NCI-H2081 (cell line): Measurements from ENCODE around the gene KISS1R.

Source experiments
- DNase-seq, 2 experiments: peaks; one replicate each; lab custom pipeline; 2025; lab: John Stamatoyannopoulos, UW

Gene KISS1R

DNA sequence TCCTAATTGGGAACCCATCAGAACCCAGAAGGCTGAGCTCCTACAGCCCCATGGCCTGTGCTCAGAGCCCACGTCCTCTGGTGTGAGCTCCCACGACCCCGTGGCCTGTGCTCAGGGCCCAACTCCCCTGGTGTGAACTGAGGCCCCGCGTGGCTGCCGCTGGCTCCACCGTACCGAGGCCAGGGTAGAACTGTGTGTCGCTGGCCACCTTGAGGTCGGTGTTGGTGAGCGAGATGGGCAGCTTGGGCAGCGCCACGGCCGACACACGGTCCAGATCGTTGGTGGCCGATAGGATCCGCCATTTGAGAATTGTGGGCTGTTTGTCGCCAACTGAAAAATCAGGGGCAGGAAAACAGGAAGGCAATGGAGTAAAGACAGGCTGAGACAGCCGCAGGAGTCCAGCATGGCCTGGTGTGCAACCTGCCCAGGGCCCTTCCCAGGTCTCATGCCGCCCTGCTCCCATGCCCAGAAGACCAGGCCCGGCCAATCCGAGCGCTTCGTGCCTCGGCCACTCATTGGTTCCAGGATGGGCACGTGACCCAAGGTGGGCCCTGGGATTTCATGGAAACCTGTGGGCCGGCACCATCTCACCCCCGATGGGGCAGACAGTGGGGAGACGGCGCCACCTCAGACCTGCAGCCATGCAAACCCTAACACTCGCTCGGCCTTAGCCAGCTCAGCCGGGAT, 35.6 kb upstream of the KISS1R start:
- DNase-seq, result no peak

- DNase-seq, result no peak
Measured at GRCh38 chr19:882871-883497, 34.1 kb upstream of the KISS1R start.

DNA sequence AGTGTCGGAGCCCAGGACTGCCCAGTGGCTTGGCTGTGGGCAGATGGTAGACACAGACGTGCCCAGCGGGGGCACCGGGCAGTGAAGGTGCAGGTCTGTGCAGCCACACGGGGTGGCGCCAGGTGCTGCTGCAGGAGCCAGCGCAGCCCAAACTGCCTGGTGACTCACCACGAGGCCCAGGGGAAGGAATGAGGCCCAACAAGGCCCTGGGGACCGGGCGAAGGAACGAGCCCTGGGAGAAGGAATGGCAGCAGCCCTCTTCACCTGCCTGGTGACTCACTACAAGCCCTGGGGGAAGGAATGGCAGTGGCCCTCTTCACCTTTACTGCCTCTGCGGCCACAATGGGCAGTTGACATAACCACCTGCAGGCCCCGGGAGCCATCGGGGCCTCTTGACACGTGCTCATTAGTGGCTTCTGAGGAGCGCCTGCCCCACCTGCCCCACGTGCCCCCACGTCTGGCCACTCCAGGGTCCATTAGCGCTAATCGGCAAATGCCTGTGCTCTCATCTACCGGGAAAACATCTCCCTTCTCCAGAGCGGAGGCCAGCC, 33.4 kb upstream of the KISS1R start:
- DNase-seq, result no peak

GRCh38 chr19:884420-885211, 32.5 kb upstream of the KISS1R start:
- no peak for DNase-seq

DNA sequence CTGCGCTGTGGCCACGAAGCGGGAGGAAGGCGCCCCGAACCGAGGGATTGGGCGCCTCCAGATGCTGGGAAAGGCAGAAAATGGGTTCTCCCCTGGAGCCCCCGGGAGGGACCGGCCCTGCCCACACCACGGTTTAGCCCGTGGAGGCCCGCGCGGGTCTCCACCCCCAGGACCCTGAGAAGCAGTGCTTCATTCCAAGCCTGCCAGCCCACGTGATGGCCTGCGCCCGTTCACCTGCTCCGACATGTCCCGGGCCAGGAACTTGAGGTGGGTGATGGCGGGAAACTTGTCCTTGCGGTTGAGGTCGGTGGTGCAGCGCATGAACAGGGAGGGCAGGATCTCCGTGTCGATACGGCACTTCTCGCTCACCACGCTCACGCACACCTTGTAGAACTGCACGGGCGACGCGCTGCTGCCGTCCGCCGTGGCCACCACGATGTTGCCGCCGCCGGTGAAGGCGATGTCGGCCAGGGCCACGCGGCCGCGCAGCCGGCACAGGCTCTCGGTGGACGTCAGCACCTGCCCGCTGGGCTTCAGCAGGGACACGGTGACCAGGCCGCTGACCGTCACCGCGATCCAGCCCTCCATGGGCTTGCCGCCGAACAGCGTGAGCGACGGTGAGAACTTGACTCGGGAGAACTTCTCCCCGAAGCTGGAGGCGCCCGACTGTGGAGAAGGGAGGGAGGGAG, 31.5 kb upstream of the KISS1R start:
- no peak for DNase-seq

GRCh38 chr19:887072-887471, 30.1 kb upstream of the KISS1R start:
- DNase-seq, result no peak

- no peak for DNase-seq
Measured at GRCh38 chr19:887599-887998, 29.5 kb upstream of the KISS1R start.

- no peak for DNase-seq
Measured at GRCh38 chr19:888581-889385, 28.4 kb upstream of the KISS1R start.

GRCh38 chr19:889662-890295, 27.4 kb upstream of the KISS1R start:
- no peak for DNase-seq

DNA sequence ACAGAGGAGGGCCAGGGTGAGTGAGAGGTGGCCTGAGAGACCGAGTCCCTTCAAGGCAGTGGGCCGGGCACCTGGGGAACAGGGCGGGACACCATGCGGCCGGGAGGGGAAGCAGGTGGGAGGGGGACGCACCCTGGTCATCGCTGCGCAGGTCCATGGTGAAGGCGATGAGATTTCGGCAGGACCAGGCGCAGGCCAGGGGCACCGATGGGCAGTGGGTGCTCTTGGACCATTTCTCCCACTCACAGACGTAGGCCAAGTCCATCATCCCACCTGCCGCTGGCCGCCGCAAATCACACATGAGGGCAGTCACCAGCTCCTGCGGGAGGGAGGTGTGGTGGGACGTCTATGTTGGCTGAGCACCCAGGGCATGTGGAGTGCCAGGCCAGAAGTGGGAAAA, 26.3 kb upstream of the KISS1R start:
- DNase-seq, result no peak

GRCh38 chr19:891421-892200, 25.5 kb upstream of the KISS1R start:
- DNase-seq, result peak; percentile 19 to 49

GRCh38 chr19:892243-892893, 24.8 kb upstream of the KISS1R start:
- no peak for DNase-seq

DNA sequence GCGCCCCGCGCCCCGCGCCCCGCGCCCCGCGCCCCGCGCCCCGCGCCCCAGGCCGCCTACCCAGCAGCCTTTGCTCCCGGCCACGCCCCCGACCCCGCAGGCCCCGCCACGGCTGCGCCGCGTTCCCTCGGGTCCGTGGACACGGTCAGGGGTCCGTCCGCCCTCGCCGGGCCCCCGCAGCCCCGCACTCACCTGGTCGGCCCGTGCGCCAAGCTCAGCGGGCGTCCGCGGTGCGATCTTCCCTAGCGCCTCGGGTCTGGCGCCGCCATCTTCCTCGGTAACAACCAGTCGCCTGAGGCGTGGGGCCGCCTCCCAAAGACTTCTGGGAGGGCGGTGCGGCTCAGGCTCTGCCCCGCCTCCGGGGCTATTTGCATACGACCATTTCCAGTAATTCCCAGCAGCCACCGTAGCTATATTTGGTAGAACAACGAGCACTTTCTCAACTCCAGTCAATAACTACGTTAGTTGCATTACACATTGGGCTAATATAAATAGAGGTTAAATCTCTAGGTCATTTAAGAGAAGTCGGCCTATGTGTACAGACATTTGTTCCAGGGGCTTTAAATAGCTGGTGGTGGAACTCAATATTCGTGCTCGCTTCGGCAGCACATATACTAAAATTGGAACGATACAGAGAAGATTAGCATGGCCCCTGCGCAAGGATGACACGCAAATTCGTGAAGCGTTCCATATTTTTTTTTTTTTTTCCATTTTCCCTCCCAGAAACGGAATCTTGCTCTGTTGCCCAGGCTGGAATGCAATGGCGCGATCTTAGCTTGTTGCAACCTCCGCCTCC, 24.0 kb upstream of the KISS1R start, which contains the start of the genes MED16 and RNU6-9:
TSS of gene MED16 (minus strand) at position 294 of the 796 bp plus-strand sequence. CDS start 2,056 bp downstream, outside the sequence.
TSS of gene RNU6-9 (plus strand) at position 591 of the 796 bp plus-strand sequence.
- DNase-seq, result peak; percentile 91 to 92

- DNase-seq, result no peak
Measured at GRCh38 chr19:896434-896833, 20.7 kb upstream of the KISS1R start.

- DNase-seq, result no peak
Measured at GRCh38 chr19:896999-897398, 20.1 kb upstream of the KISS1R start.

- DNase-seq, result no peak
Measured at GRCh38 chr19:897442-898039, 19.6 kb upstream of the KISS1R start.

GRCh38 chr19:898663-899062, 18.5 kb upstream of the KISS1R start:
- DNase-seq, result peak; percentile 48 to 61
